ENCODE measurements around the gene CENPM. TPM values are rescaled to one million over a fixed set of nuclear protein-coding genes. Genes with fewer than 3 reads are reported as not detected.

Gene CENPM
- total and polyA plus RNA-seq, 9 of the 15 experiments (the other 6 are each of a cell fraction or from before 2014, with no cell fraction given) = 11.3 to 67.7 (median 32.3) TPM

DNA sequence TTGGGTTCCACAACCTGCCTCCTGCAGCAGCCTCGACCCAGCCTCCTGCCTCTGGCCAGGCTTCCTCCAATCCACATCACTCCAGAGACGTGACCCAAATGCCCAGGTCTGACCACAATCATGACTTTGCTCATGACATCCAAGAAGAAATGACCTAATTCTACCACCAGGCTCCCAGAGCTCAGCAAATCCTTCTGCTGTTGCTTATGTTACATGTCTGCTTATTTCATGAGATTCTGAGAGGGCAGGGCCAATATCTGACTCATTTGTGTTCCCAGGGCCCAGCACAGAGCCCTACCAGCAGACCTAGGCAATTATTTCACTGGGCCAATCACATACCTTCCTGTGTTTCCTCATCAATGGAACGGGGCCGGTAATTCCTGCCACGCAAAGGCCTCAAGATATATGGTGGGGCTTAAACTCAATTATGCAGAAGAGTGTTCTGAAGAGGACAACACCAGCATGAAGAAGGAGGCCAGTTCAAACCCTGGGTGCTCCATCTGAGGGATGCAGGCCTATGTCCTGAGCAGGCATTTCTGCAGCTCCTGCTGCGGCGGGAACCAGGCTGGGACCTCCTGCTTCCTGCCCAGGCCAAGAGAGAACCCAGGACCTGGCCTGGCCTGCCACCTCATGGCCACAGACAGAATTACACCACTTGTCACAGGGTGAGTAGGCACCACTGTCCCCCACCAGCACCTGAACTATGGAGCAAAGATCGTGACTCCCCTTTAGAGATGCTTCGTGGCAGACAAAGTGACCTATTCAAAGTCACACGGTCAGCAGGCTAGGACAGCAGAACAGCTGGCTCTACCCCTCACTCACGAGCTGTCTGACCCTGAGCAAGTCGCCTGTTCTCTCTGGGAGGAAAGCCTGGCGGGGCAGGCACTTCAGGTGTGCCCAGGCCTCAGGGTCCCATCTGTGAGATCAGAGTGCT, 5.9 kb downstream of the CENPM start:
- peak; percentile 89 for FAIRE-seq
- TF ChIP-seq ZNF134 (CRISPR knock-in tag; conservative IDR thresholded peaks at IDR 0.05) (0 out of 2 replicates have a peak, but pooled peaks have one; percentile 40), ZNF165 (CRISPR knock-in tag; IDR thresholded peaks at IDR 0.05; ENCODE audit: borderline replicate concordance) (no peak), ELF1 (tag; IDR thresholded peaks at IDR 0.05) (peak; percentile 45; the same call in 1 of the 2 replicates), ETV5 (CRISPR knock-in tag; IDR thresholded peaks at IDR 0.05; ENCODE audit: low read depth) (0 out of 2 replicates have a peak, but pooled peaks have one; percentile 37), MYNN (IDR thresholded peaks at IDR 0.05) (0 out of 2 replicates have a peak, but pooled peaks have one; percentile 14), MYNN (CRISPR knock-in tag; IDR thresholded peaks at IDR 0.05) (no peak), CTBP1 (IDR thresholded peaks at IDR 0.05; ENCODE audit: borderline replicate concordance) (0 out of 2 replicates have a peak, but pooled peaks have one; percentile 27)
- TF ChIP-seq, protein P1, sequence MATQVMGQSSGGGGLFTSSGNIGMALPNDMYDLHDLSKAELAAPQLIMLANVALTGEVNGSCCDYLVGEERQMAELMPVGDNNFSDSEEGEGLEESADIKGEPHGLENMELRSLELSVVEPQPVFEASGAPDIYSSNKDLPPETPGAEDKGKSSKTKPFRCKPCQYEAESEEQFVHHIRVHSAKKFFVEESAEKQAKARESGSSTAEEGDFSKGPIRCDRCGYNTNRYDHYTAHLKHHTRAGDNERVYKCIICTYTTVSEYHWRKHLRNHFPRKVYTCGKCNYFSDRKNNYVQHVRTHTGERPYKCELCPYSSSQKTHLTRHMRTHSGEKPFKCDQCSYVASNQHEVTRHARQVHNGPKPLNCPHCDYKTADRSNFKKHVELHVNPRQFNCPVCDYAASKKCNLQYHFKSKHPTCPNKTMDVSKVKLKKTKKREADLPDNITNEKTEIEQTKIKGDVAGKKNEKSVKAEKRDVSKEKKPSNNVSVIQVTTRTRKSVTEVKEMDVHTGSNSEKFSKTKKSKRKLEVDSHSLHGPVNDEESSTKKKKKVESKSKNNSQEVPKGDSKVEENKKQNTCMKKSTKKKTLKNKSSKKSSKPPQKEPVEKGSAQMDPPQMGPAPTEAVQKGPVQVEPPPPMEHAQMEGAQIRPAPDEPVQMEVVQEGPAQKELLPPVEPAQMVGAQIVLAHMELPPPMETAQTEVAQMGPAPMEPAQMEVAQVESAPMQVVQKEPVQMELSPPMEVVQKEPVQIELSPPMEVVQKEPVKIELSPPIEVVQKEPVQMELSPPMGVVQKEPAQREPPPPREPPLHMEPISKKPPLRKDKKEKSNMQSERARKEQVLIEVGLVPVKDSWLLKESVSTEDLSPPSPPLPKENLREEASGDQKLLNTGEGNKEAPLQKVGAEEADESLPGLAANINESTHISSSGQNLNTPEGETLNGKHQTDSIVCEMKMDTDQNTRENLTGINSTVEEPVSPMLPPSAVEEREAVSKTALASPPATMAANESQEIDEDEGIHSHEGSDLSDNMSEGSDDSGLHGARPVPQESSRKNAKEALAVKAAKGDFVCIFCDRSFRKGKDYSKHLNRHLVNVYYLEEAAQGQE (IDR thresholded peaks at IDR 0.05; ENCODE audit: borderline replicate concordance) = peak; percentile 72; the same call in 1 of the 2 replicates
- TF ChIP-seq, protein P1 (CRISPR knock-in tag; IDR thresholded peaks at IDR 0.05; ENCODE audit: low read depth) = no peak
- TF ChIP-seq, protein P2, sequence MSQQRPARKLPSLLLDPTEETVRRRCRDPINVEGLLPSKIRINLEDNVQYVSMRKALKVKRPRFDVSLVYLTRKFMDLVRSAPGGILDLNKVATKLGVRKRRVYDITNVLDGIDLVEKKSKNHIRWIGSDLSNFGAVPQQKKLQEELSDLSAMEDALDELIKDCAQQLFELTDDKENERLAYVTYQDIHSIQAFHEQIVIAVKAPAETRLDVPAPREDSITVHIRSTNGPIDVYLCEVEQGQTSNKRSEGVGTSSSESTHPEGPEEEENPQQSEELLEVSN (IDR thresholded peaks at IDR 0.05; ENCODE audit: borderline replicate concordance in 1 of 2, extremely low read depth in 1 of 2, insufficient read depth in 1 of 2, insufficient read length in 1 of 2, low read depth in 1 of 2, low read length in 1 of 2, poor library complexity in 1 of 2, severe bottlenecking in 1 of 2) = peak; percentile 22 to 51

More for the DNA sequence above, 5.9 kb downstream of the CENPM start:
- POLR2A ChIA-PET = interaction anchor here (0.6 to 1.0 kb wide), 4 partner anchors 15 to 558 kb away, joined by 3 to 5 read pairs (median 4); partner anchors contain the start of genes NDUFA6 and TNFRSF13C
- Histone ChIP-seq H3K27ac (ENCODE audit: extremely low read depth, low read depth, low read length) (peak overlapping the region; percentile 30; the same call in 2 of the 3 replicates), H3K4me3 (no peak overlapping the region), H3K4me2 (ENCODE audit: insufficient read depth, low read length) (peak overlapping the region; percentile 1; the same call in 1 of the 2 replicates), H3K36me3 (ENCODE audit: control insufficient read depth, insufficient read depth, low read length) (peaks cover 73% of the 10 kb centered on the region), H4K20me1 (replicated peaks; ENCODE audit: control insufficient read depth, insufficient read depth, low read length) (peaks cover 15% of the 10 kb centered on the region; the same call in 1 of the 2 replicates), H3K9me1 (ENCODE audit: control insufficient read depth, insufficient read depth, low read length) (no peaks in the 10 kb centered on the region), H3K27me3 (ENCODE audit: control insufficient read depth in 2 of 2, insufficient read depth in 2 of 2, low read length in 2 of 2) (no peaks in the 10 kb centered on the region), H3K79me2 (ENCODE audit: control insufficient read depth, insufficient read depth, low read length) (peaks cover 23% of the 10 kb centered on the region), H3K9me3 (replicated peaks; ENCODE audit: control insufficient read depth, insufficient read depth, low read depth, low read length) (no peaks in the 10 kb centered on the region), H2AFZ (ENCODE audit: low read depth, low read length) (no peak overlapping the region), H3K4me1 (replicated peaks in 1 of 2; ENCODE audit: control insufficient read depth in 2 of 2, insufficient read depth in 2 of 2, low read length in 2 of 2) (peaks cover 3 to 16% of the 10 kb centered on the region in 2 experiments; a peak in 3 of 5 replicates), H3K9ac (ENCODE audit: insufficient read depth in 1 of 2, low read depth in 2 of 2, low read length in 2 of 2) (peak overlapping the region in 1 of 2 experiments; percentile 14; a peak in 1 of 4 replicates)
- intact Hi-C loops (cut with micrococcal nuclease) (loop anchor here (1.0 to 5.0 kb wide), 2 partner anchors 119 to 244 kb away; no protein-coding TSS in a partner anchor), in situ Hi-C loops (cut with MboI) (loop anchor here (5.0 kb wide), 1 partner anchor 244 kb away; the partner anchor contains the start of gene MEI1)
- WGBS (ENCODE audit: insufficient coverage, low coverage, missing lambda C conversion rate) = 59% methylated on average over 13 of the region's 13 CpGs
- no TSS peak for BruUV-seq (replicated peaks)
- peak; percentile 58 to 79 (median 65) for DNase-seq (ENCODE audit: extremely low read depth in 1 of 4, low spot score in 3 of 4)
- ATAC-seq = peak; percentile 90
- CTCF ChIA-PET (ENCODE audit: low intra/inter-chr PET ratio) = interaction anchor here (0.6 to 3.5 kb wide), 6 partner anchors 118 to 275 kb away, joined by 3 to 29 read pairs (median 7); partner anchors contain the start of gene SNU13

Data from K562 (cell line).